CD4-positive, alpha-beta T cell treated with Interleukin-12 subunit alpha and Interleukin-12 subunit beta, for 1 hour (primary cell): ENCODE measurements around the gene GLIS2.

Experiments used
- DNase-seq: peaks from one replicate; pipeline ENCODE4 v3.0.0-alpha.2; 2020

GLIS2 gene

DNA sequence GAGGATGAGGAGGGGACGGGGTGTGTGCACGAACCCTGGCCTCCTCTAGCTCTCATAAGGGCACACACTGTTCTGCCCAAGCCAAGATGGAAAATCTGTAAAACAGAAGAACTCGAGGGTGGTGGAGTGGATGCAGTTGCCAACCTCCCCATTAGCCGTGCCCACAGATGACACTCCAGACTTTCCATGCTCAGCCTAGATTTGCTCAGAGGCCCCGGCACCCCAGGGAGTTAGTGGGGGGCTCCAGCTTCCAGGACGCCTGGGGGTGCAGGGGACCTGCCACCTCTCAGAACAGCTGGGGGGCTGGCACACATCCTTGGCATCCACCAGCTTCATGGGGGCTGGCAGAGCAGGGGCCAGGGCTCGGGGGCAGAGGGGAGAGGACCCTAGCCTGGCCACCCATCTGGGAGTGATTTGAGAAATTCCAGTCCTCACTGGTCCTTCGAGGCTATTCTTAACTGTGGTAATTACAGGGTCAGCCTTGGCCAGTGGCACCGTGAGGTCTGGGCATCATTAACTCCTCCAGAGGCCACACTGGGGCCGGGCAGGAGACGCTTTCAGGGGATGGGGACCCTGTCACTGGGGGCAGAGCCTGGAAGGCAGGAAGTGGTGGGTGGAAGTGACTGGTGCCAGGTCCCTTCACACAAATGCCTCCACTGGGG, 70.1 kb downstream of the GLIS2 start:
- DNase-seq: no peak

- DNase-seq: no peak
Measured at GRCh38 chr16:4386451-4386805, 70.6 kb downstream of the GLIS2 start.

GRCh38 chr16:4386951-4387565, 71.2 kb downstream of the GLIS2 start:
- DNase-seq: no peak

DNA sequence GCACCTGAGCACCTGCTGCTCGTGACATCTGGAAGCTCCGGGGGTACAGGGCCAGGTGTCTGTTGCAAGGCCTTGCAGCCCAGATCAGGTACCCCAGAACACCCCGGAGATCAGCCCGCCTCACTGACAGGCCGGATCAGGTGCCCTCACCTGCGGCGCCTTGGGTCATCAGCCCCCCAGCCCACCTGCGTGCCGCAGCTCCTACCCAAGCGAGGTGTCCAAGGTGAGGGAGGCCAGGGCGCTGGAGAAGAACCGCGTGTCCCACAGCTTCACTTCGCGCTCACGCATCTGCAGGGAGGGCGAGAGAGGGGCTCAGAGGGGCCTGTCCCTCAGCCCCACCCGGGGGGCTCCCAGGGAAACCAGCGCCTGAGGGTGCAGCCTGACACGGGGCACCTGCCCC, 71.9 kb downstream of the GLIS2 start:
- DNase-seq: no peak

GRCh38 chr16:4388271-4389021, 72.6 kb downstream of the GLIS2 start:
- DNase-seq: no peak
